CD4-positive, CD25-positive, alpha-beta regulatory T cell (primary cell): ENCODE results near the gene PLS1. TPM values are rescaled to one million over a fixed set of nuclear protein-coding genes. Genes with fewer than 3 reads are reported as not detected.

Experiments
- ATAC-seq, 2 donors: fragments of 150-1000 bp; cut with Tn5 transposase; one replicate each; pipeline ENCODE4 v1.10.0; 2021; ENCODE audit warnings: low read depth in 2 of 2, moderate number of reproducible peaks in 2 of 2, moderate library complexity in 1 of 2
- DNase-seq, 3 donors: peaks; one replicate each; pipeline versions ENCODE4 v3.0.0 to v3.0.0-alpha.2; 2012 to 2022; ENCODE audit warnings: mixed read lengths in 1 of 3
- H3K27ac ChIP-seq: one replicate; pipeline ENCODE4 v1.7.0; 2013; ENCODE audit warnings: mild to moderate bottlenecking, low read length; ENCODE audit not compliant: insufficient read depth, poor library complexity, severe bottlenecking
- H3K27me3 ChIP-seq: one replicate; pipeline ENCODE4 v1.7.0; 2013; ENCODE audit warnings: low read length; ENCODE audit not compliant: control insufficient read depth, insufficient read depth
- H3K36me3 ChIP-seq: one replicate; pipeline ENCODE4 v1.7.0; 2013; ENCODE audit warnings: mild to moderate bottlenecking, low read length, moderate library complexity; ENCODE audit not compliant: control insufficient read depth, insufficient read depth
- H3K4me1 ChIP-seq: 2 replicates; pipeline ENCODE4 v1.7.0; 2013; ENCODE audit warnings: mild to moderate bottlenecking, low read length; ENCODE audit not compliant: insufficient read depth, control insufficient read depth, poor library complexity, severe bottlenecking
- H3K4me3 ChIP-seq: one replicate; pipeline ENCODE4 v1.7.0; 2013; ENCODE audit warnings: low read depth, mild to moderate bottlenecking, low read length, moderate library complexity
- H3K9me3 ChIP-seq, 2 experiments: 1 replicate in 1 of 2; 2 replicates in 1 of 2; pipeline ENCODE4 v1.7.0; 2013; ENCODE audit warnings: low read length in 2 of 2, mild to moderate bottlenecking in 1 of 2, moderate library complexity in 1 of 2; ENCODE audit not compliant: control insufficient read depth in 2 of 2
- H3K27ac Mint-ChIP-seq, 3 donors: one replicate each; pipeline ENCODE4 v1.8.0; 2020 to 2022; ENCODE audit warnings: mild to moderate bottlenecking in 3 of 3, mixed read lengths in 3 of 3, moderate library complexity in 2 of 3
- H3K27me3 Mint-ChIP-seq: one replicate; pipeline ENCODE4 v1.8.0; 2022; ENCODE audit warnings: mild to moderate bottlenecking, mixed read lengths
- H3K36me3 Mint-ChIP-seq: one replicate; pipeline ENCODE4 v1.8.0; 2020; ENCODE audit warnings: mixed read lengths
- H3K4me1 Mint-ChIP-seq, 4 donors: one replicate each; pipeline ENCODE4 v1.8.0; 2020 to 2022; ENCODE audit warnings: mixed read lengths in 4 of 4, mild to moderate bottlenecking in 1 of 4
- H3K4me3 Mint-ChIP-seq, 4 donors: one replicate each; pipeline ENCODE4 v1.8.0; 2020 to 2022; ENCODE audit warnings: mild to moderate bottlenecking in 4 of 4, mixed read lengths in 4 of 4, moderate library complexity in 3 of 4
- H3K9me3 Mint-ChIP-seq, 7 donors: one replicate each; pipeline ENCODE4 v1.8.0; 2020 to 2022; ENCODE audit warnings: mixed read lengths in 7 of 7, mild to moderate bottlenecking in 3 of 7, moderate library complexity in 2 of 7
- polyA plus RNA-seq, 4 donors: library from polyadenylated mRNA; unstranded; fragments of 300-500 nt; fragmentation: Illumina TruSeq; gene quantifications; one replicate each; pipeline ENCODE4 v1.2.3, GENCODE V29; 2021
- total RNA-seq: library from RNA; stranded (reverse); gene quantifications from one replicate; pipeline ENCODE4 v1.2.3, GENCODE V29; 2022

PLS1 gene
- total and polyA plus RNA-seq, 5 donors from 2014 or later: 1.00 to 4.7 (median 2.5) TPM

- Mint-ChIP-seq H3K27me3 (peaks cover 9% of the 10 kb centered on the region), H3K4me1 (peaks cover 0 to 2% (median 0%) of the 10 kb centered on the region in 4 donors), H3K4me3 (no peak overlapping the region), H3K36me3 (no peaks in the 10 kb centered on the region), H3K27ac (no peak overlapping the region), H3K9me3 (peaks cover 0 to 2% (median 0%) of the 10 kb centered on the region in 7 donors)
- Histone ChIP-seq H3K27ac (no peak overlapping the region), H3K36me3 (no peaks in the 10 kb centered on the region), H3K4me3 (no peak overlapping the region), H3K27me3 (no peaks in the 10 kb centered on the region), H3K9me3 (no peaks in the 10 kb centered on the region), H3K4me1 (no peaks in the 10 kb centered on the region)
- DNase-seq (no peak), ATAC-seq (no peak)
Measured at GRCh38 chr3:142651711-142652110, 55.5 kb downstream of the PLS1 start.

DNA sequence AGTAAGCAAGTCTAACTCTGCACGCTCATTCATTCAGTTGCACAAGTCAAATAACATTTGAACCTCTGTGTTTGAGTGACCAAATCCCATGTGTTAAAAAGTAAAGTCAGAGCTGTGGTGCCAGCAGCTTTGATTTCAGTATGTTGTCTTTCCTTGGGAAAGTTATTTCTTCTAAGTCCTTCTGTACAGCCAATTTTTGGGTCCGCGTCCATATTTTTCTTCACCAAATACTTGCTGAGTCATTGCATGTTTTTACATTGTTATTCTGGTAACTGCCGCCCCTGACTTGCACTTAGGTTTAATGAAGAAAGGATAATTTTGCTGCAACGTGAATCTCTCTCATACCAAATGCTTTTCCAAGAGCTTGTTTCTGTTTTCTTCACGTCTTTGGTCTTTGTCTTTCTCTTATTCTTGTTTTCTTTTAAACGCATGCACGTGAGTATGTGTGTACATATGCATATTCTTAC is 56.7 kb downstream of the PLS1 start:
- Mint-ChIP-seq H3K4me3 (no peak overlapping the region), H3K9me3 (peaks cover 0 to 2% (median 0%) of the 10 kb centered on the region in 7 donors), H3K36me3 (no peaks in the 10 kb centered on the region), H3K27ac (no peak overlapping the region), H3K4me1 (peaks cover 0 to 2% (median 0%) of the 10 kb centered on the region in 4 donors), H3K27me3 (peaks cover 15% of the 10 kb centered on the region)
- no peak overlapping the region for H3K27ac ChIP-seq
- H3K27me3 ChIP-seq: no peaks in the 10 kb centered on the region
- H3K9me3 ChIP-seq: no peaks in the 10 kb centered on the region
- DNase-seq (no peak), ATAC-seq (no peak)
- H3K4me3 ChIP-seq: no peak overlapping the region
- H3K4me1 ChIP-seq: no peaks in the 10 kb centered on the region
- H3K36me3 ChIP-seq: no peaks in the 10 kb centered on the region

GRCh38 chr3:142656575-142656974 is 60.4 kb downstream of the PLS1 start:
- H3K9me3 ChIP-seq: no peaks in the 10 kb centered on the region
- peaks cover 0 to 2% (median 0%) of the 10 kb centered on the region in 4 donors for H3K4me1 Mint-ChIP-seq
- H3K4me3 Mint-ChIP-seq: no peak overlapping the region
- peaks cover 6% of the 10 kb centered on the region for H3K27me3 Mint-ChIP-seq
- no peaks in the 10 kb centered on the region for H3K36me3 ChIP-seq
- DNase-seq (no peak), ATAC-seq (no peak)
- H3K36me3 Mint-ChIP-seq: no peaks in the 10 kb centered on the region
- no peak overlapping the region for H3K27ac ChIP-seq
- no peak overlapping the region for H3K4me3 ChIP-seq
- H3K27me3 ChIP-seq: no peaks in the 10 kb centered on the region
- H3K9me3 Mint-ChIP-seq: no peaks in the 10 kb centered on the region
- H3K4me1 ChIP-seq: no peaks in the 10 kb centered on the region
- H3K27ac Mint-ChIP-seq: no peak overlapping the region

DNA sequence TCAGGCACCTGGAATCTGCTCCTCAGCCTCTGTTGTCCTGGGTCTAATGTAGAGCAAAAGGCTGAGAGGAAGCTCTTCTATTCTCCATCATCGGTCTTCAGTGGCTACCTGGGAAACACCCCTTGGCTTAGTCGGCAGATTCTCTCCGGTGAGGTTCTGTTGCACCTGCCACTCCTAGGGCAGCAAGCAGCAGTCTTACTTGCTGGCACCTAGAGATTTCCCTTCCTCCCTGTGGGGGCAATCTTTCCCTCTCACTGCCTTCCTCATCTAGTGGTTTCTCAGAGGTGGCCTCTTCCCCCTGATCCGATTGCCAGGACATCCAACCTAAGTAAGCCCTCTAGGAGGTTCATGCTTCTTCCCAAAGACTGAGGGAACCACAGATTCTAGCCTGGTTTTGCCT is 60.8 kb downstream of the PLS1 start:
- Histone ChIP-seq H3K9me3 (no peaks in the 10 kb centered on the region), H3K36me3 (no peaks in the 10 kb centered on the region), H3K27ac (no peak overlapping the region), H3K4me1 (no peaks in the 10 kb centered on the region), H3K4me3 (no peak overlapping the region), H3K27me3 (no peaks in the 10 kb centered on the region)
- H3K36me3 Mint-ChIP-seq: no peaks in the 10 kb centered on the region
- peaks cover 6% of the 10 kb centered on the region for H3K27me3 Mint-ChIP-seq
- DNase-seq (no peak), ATAC-seq (no peak)
- H3K27ac Mint-ChIP-seq: no peak overlapping the region
- H3K4me3 Mint-ChIP-seq: peak overlapping the region in 1 of 4 donors; percentile 91
- H3K4me1 Mint-ChIP-seq: peaks cover 0 to 2% (median 0%) of the 10 kb centered on the region in 4 donors
- H3K9me3 Mint-ChIP-seq: no peaks in the 10 kb centered on the region

DNA sequence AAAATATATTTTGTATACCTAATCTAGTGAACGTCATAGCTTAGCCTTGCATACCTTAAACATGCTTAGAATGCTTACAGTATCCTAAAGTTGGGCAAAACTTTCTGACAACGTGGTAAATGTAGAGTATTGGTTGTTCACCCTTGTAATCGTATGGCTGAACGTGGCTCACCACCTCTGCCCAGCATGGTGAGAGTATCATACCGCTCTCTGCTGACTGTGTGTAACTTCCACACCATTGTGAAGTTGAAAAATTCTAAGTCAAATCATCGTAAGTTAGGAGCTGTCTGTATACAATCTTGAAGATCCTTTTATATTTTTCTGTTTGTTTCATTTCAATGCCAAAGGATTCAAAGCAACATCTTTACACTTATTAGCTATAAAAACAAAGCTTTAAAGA is 64.2 kb downstream of the PLS1 start:
- DNase-seq: no peak
- Mint-ChIP-seq H3K27me3 (peaks cover 9% of the 10 kb centered on the region), H3K4me3 (no peak overlapping the region), H3K9me3 (no peaks in the 10 kb centered on the region), H3K27ac (no peak overlapping the region), H3K36me3 (no peaks in the 10 kb centered on the region), H3K4me1 (no peaks in the 10 kb centered on the region)
- no peaks in the 10 kb centered on the region for H3K4me1 ChIP-seq
- no peak overlapping the region for H3K4me3 ChIP-seq
- H3K27ac ChIP-seq: no peak overlapping the region
- no peaks in the 10 kb centered on the region for H3K9me3 ChIP-seq
- ATAC-seq: no peak
- H3K36me3 ChIP-seq: no peaks in the 10 kb centered on the region
- no peaks in the 10 kb centered on the region for H3K27me3 ChIP-seq

- ATAC-seq (no peak), DNase-seq (no peak)
- Mint-ChIP-seq H3K4me1 (no peaks in the 10 kb centered on the region), H3K4me3 (no peak overlapping the region), H3K9me3 (peaks cover 0 to 1% (median 0%) of the 10 kb centered on the region in 7 donors), H3K27ac (no peak overlapping the region), H3K36me3 (no peaks in the 10 kb centered on the region), H3K27me3 (peaks cover 9% of the 10 kb centered on the region)
- no peaks in the 10 kb centered on the region for H3K36me3 ChIP-seq
- no peaks in the 10 kb centered on the region for H3K4me1 ChIP-seq
- no peaks in the 10 kb centered on the region for H3K27me3 ChIP-seq
- no peak overlapping the region for H3K27ac ChIP-seq
- no peaks in the 10 kb centered on the region for H3K9me3 ChIP-seq
- H3K4me3 ChIP-seq: no peak overlapping the region
Measured at GRCh38 chr3:142660893-142661292, 64.7 kb downstream of the PLS1 start.

- Mint-ChIP-seq H3K4me3 (no peak overlapping the region), H3K27ac (no peak overlapping the region), H3K9me3 (peaks cover 0 to 3% (median 0%) of the 10 kb centered on the region in 7 donors), H3K36me3 (no peaks in the 10 kb centered on the region), H3K27me3 (peaks cover 4% of the 10 kb centered on the region), H3K4me1 (no peaks in the 10 kb centered on the region)
- H3K4me1 ChIP-seq: no peaks in the 10 kb centered on the region
- DNase-seq (no peak), ATAC-seq (no peak)
- no peaks in the 10 kb centered on the region for H3K9me3 ChIP-seq
- H3K27me3 ChIP-seq: no peaks in the 10 kb centered on the region
- H3K36me3 ChIP-seq: no peaks in the 10 kb centered on the region
- H3K4me3 ChIP-seq: no peak overlapping the region
- no peak overlapping the region for H3K27ac ChIP-seq
Measured at GRCh38 chr3:142663865-142664264, 67.7 kb downstream of the PLS1 start.

DNA sequence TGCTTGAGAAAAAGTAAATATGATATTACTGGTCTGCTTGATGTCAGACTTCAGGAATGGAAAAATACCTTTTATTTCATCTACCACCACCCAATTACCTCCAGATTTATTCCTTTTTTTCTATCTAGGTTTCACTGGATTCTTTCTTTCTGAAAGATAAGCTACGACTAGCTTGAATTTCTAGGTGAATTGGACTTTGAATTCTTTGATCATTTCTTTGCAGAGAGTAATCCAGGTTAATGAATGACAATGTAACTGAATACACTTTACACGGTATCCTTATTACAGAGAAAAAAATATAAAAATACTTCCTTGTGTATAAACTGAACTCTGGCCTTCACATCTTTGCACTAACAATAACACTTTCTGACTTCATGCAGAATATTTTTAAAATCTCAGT is 68.1 kb downstream of the PLS1 start:
- no peaks in the 10 kb centered on the region for H3K36me3 Mint-ChIP-seq
- DNase-seq: no peak
- H3K4me3 Mint-ChIP-seq: no peak overlapping the region
- peaks cover 4% of the 10 kb centered on the region for H3K27me3 Mint-ChIP-seq
- H3K36me3 ChIP-seq: no peaks in the 10 kb centered on the region
- no peaks in the 10 kb centered on the region for H3K27me3 ChIP-seq
- no peak for ATAC-seq
- H3K27ac ChIP-seq: no peak overlapping the region
- no peak overlapping the region for H3K4me3 ChIP-seq
- no peaks in the 10 kb centered on the region for H3K9me3 ChIP-seq
- no peaks in the 10 kb centered on the region for H3K4me1 Mint-ChIP-seq
- peaks cover 0 to 3% (median 0%) of the 10 kb centered on the region in 7 donors for H3K9me3 Mint-ChIP-seq
- H3K27ac Mint-ChIP-seq: no peak overlapping the region
- H3K4me1 ChIP-seq: no peaks in the 10 kb centered on the region
